Psoas muscle (tissue), 8 donors: ENCODE results near the gene DCDC1. TPM values are rescaled to one million over a fixed set of nuclear protein-coding genes. Genes with fewer than 3 reads are reported as not detected.
A peak's percentile ranks its signal among the peaks of the same experiment; 100 is the strongest.

Source experiments
- ATAC-seq, 4 donors: fragments of 200-7000 bp; cut with Tn5 transposase; one replicate each; pipeline ENCODE4 v1.9.1; 2020; ENCODE audit warnings: moderate library complexity in 3 of 4, mild to moderate bottlenecking in 2 of 4
- DNase-seq, 2 donors: peaks; one replicate each; pipeline ENCODE4 v3.0.0-alpha.2; 2020
- H3K27ac ChIP-seq: fragments of 200-600 bp; one replicate; pipeline ENCODE4 v1.8.0; 2022
- H3K27me3 ChIP-seq, 3 donors: fragments of 200-600 bp in 1 of 3; one replicate each; pipeline versions ENCODE4 v1.6.1 to v1.8.0; 2013 to 2022; ENCODE audit warnings: low read length in 2 of 3, mild to moderate bottlenecking in 2 of 3, moderate library complexity in 1 of 3; ENCODE audit not compliant: insufficient read depth in 3 of 3
- H3K36me3 ChIP-seq, 2 donors: fragments of 200-600 bp in 1 of 2; one replicate each; pipeline versions ENCODE4 v1.6.1 to v1.8.0; 2013 to 2022; ENCODE audit warnings: low read depth in 1 of 2, mild to moderate bottlenecking in 1 of 2, moderate library complexity in 1 of 2; ENCODE audit not compliant: insufficient read depth in 1 of 2
- H3K4me1 ChIP-seq: fragments of 200-600 bp; one replicate; pipeline ENCODE4 v1.8.0; 2022
- H3K4me3 ChIP-seq: fragments of 200-600 bp; one replicate; pipeline ENCODE4 v1.8.0; 2022; ENCODE audit warnings: mild to moderate bottlenecking
- H3K9me3 ChIP-seq: fragments of 200-600 bp; one replicate; pipeline ENCODE4 v1.8.0; 2022
- CTCF ChIP-seq: fragments of 200-600 bp; IDR thresholded peaks from one replicate; pipeline ENCODE4 v1.8.0; 2022; ENCODE audit warnings: antibody characterized with exemption
- WGBS, 3 donors: extraction: QIAGEN DNeasy Blood & Tissue Kit; methylation state at CpG; one replicate each; pipeline versions ENCODE4 v1.1.6 to v1.1.7; 2013; 5-methylcytosine and 5-hydroxymethylcytosine counted together
- intact Hi-C, 2 donors: fragments of 100-400 bp; cut with DNase I; formaldehyde crosslinking; loops; one replicate each; pipeline versions ENCODE4 v1.11.0 to v1.14.2; 2022
- polyA plus RNA-seq, 3 donors: library from polyadenylated mRNA; stranded (reverse); fragments of 200-250 nt; gene quantifications; one replicate each; pipeline ENCODE4 v1.2.3, GENCODE V29; 2013
- total RNA-seq, 4 donors: library from RNA; stranded (reverse); fragmentation: NEBNext Ultra II Directional in 2 of 4; extraction: Animal tissue kit (Norgen Biotek cat#: 25700) in 2 of 4; gene quantifications; one replicate each; pipeline versions ENCODE4 v1.2.1 to v1.2.4, GENCODE V29; 2021 to 2023
- donor health status: healthy with polysubstance abuse.
- donor health status: DM: no; HTN: no; CAD: no; lungs with moderate emphysema.
- donor health status: Bipolar disorder and iron deficiency.
- donor health status: healthy.
- donor health status: DM: yes; HTN: yes; CAD: no.
- donor health status: DM: no; HTN: no; CAD: no.
- donor health status: DM: no; HTN: no; CAD: no.
- donor health status: DM: yes; HTN: yes; CAD: no.

DCDC1 gene
- total and polyA plus RNA-seq, 7 donors = not detected

GRCh38 chr11:31417357-31417756 lies 47.8 kb upstream of the DCDC1 start:
- intact Hi-C loops = no loop called here
- WGBS, 3 donors = 70 to 80% (median 76%) methylated on average over 1 of the region's 1 CpG
- no peaks in the 10 kb centered on the region for H3K4me1 ChIP-seq

GRCh38 chr11:31415435-31415834 lies 45.9 kb upstream of the DCDC1 start:
- Histone ChIP-seq H3K27ac (no peak overlapping the region), H3K36me3 (no peaks in the 10 kb centered on the region), H3K4me1 (no peaks in the 10 kb centered on the region), H3K9me3 (no peaks in the 10 kb centered on the region), H3K4me3 (no peak overlapping the region), H3K27me3 (no peaks in the 10 kb centered on the region)
- WGBS, 3 donors = 86 to 89% (median 88%) methylated on average over 4 of the region's 4 CpGs
- no peak for DNase-seq
- TF ChIP-seq CTCF = no peak
- ATAC-seq = no peak
- intact Hi-C loops = no loop called here

More at GRCh38 chr11:31417357-31417756, 47.8 kb upstream of the DCDC1 start:
- no peak for ATAC-seq
- Histone ChIP-seq H3K27me3 (no peaks in the 10 kb centered on the region), H3K4me3 (no peak overlapping the region), H3K36me3 (no peaks in the 10 kb centered on the region), H3K27ac (no peak overlapping the region), H3K9me3 (no peaks in the 10 kb centered on the region)
- no peak for DNase-seq
- no peak for TF ChIP-seq CTCF

- Histone ChIP-seq H3K4me1 (no peaks in the 10 kb centered on the region), H3K36me3 (no peaks in the 10 kb centered on the region), H3K9me3 (no peaks in the 10 kb centered on the region), H3K27me3 (no peaks in the 10 kb centered on the region), H3K4me3 (no peak overlapping the region), H3K27ac (no peak overlapping the region)
- intact Hi-C loops = no loop called here
- DNase-seq = no peak
- 57 to 66% (median 58%) methylated on average over 3 of the region's 3 CpGs for WGBS, 3 donors
- no peak for TF ChIP-seq CTCF
- ATAC-seq = peak in 1 of 4 donors; percentile 19
These were observed 44.8 kb upstream of the DCDC1 start for GRCh38 chr11:31414338-31414737.

- Histone ChIP-seq H3K27ac (no peak overlapping the region), H3K36me3 (no peaks in the 10 kb centered on the region), H3K27me3 (no peaks in the 10 kb centered on the region), H3K4me1 (no peaks in the 10 kb centered on the region), H3K9me3 (no peaks in the 10 kb centered on the region), H3K4me3 (no peak overlapping the region)
- 98 to 99% (median 99%) methylated on average over 2 of the region's 2 CpGs for WGBS, 3 donors
- DNase-seq (no peak), ATAC-seq (no peak)
- intact Hi-C loops = no loop called here
- no peak for TF ChIP-seq CTCF
These were observed 43.4 kb upstream of the DCDC1 start for GRCh38 chr11:31412946-31413345.

- intact Hi-C loops = no loop called here
- H3K9me3 ChIP-seq = no peaks in the 10 kb centered on the region
These were observed 38.7 kb upstream of the DCDC1 start for GRCh38 chr11:31408201-31408600.

More at GRCh38 chr11:31408201-31408600, 38.7 kb upstream of the DCDC1 start:
- no peak for TF ChIP-seq CTCF
- H3K27ac ChIP-seq = no peak overlapping the region
- H3K4me1 ChIP-seq = no peaks in the 10 kb centered on the region
- no peak overlapping the region for H3K4me3 ChIP-seq
- no peaks in the 10 kb centered on the region for H3K36me3 ChIP-seq
- ATAC-seq (no peak), DNase-seq (no peak)
- no peaks in the 10 kb centered on the region for H3K27me3 ChIP-seq
- 90 to 97% (median 97%) methylated on average over 2 of the region's 2 CpGs for whole genome bisulfite sequencing, 3 donors
